ENCODE data around the gene TSN. TPM values are rescaled to one million over a fixed set of nuclear protein-coding genes. Genes with fewer than 3 reads are reported as not detected.

The TSN gene
- total and polyA plus RNA-seq, 3 donors from 2014 or later, result 63.5 to 111 (median 104) TPM

DNA sequence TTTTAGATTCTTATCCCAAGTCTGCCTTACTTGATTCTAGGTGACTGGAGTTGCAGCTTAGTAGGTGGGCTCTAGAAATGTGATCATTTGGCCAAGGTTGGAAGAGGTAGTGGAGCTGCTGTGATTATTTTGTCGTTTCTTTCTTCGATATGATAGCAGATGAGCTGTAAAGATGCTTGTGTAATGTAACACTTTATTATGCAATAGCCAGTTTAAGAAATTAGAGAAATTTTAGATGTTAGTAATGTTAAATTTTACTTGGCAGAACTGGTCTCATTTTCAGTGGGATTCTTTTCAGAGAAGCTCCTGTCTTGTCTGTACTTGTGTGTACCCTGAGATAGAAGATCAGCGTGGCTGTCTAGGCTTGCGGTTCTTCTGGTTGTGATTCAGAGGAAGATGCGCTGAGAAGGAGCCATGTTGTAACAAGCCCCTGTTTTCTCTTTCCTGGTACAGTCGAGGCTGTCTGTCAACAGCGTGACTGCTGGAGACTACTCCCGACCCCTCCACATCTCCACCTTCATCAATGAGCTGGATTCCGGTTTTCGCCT is 9.3 kb downstream of the TSN start:
- no peaks in the 10 kb centered on the region for H3K9me3 ChIP-seq
- H3K4me3 ChIP-seq, result no peak overlapping the region
- intact Hi-C loops (cut with DNase I; ENCODE audit: low total_unique reads), result no loop called here
- no peaks in the 10 kb centered on the region for H3K4me1 ChIP-seq
- H3K27ac ChIP-seq, result no peak overlapping the region
- DNase-seq, result no peak
- 88 to 94% methylated on average over 10 of the region's 10 CpGs for WGBS, 2 donors
- no peak for TF ChIP-seq POLR2A (IDR thresholded peaks at IDR 0.05)
- TF ChIP-seq, protein P1, sequence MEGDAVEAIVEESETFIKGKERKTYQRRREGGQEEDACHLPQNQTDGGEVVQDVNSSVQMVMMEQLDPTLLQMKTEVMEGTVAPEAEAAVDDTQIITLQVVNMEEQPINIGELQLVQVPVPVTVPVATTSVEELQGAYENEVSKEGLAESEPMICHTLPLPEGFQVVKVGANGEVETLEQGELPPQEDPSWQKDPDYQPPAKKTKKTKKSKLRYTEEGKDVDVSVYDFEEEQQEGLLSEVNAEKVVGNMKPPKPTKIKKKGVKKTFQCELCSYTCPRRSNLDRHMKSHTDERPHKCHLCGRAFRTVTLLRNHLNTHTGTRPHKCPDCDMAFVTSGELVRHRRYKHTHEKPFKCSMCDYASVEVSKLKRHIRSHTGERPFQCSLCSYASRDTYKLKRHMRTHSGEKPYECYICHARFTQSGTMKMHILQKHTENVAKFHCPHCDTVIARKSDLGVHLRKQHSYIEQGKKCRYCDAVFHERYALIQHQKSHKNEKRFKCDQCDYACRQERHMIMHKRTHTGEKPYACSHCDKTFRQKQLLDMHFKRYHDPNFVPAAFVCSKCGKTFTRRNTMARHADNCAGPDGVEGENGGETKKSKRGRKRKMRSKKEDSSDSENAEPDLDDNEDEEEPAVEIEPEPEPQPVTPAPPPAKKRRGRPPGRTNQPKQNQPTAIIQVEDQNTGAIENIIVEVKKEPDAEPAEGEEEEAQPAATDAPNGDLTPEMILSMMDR (IDR thresholded peaks at IDR 0.05), result no peak
- no peaks in the 10 kb centered on the region for H3K36me3 ChIP-seq (ENCODE audit: low read depth, missing control alignments)
- no peaks in the 10 kb centered on the region for H3K27me3 ChIP-seq

DNA sequence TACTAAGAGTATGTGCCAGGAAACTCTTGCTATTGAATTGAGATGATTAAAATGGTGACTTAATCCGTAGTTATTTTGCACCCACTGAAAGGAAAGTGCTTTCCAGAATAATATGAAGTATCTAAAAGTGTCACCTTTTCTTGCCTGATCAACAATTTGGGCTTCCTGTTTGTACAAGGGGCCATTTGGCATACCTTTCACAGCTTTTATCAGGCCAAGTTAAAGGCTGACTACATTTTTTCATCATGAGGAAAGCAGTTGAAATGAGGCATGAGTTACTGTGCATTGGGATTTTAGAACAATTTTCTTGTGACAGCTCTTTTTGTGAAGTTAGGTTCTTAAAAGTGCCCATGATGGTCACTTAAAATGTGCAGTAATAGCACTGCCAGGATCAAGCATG is 11.2 kb downstream of the TSN start:
- H3K27ac ChIP-seq, result no peak overlapping the region

DNA sequence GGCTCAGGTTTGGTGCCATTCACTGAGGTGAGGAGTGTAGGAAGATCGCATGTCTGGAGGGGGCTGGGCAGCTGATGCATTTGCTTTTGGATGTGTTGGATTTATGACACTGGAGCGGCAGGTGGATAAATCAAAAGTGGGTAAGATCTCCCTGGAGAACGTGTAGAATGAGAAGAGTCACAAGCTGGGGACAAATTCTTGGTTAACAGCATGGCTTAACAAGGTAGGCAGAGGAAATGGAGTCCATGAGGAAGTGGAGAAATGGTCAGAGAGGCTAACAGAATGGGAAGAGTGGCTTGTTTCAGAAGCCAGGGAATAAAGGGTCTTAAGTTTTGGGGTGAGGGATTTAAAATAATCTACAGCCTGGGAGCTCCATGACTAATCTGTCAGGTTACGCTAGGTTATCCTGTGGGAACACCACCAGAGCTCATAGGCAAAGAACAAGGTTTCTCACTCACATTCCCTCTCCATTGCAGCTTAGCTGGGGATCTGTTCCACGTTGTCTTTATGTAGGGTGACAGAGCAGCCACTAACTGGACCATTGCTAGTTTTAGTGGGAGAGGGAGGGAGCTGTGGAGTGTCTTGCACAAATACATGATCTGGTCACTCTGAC is 12.8 kb downstream of the TSN start:
- no peak overlapping the region for H3K27ac ChIP-seq
- H3K27me3 ChIP-seq, result no peaks in the 10 kb centered on the region
- intact Hi-C loops (cut with DNase I; ENCODE audit: low total_unique reads), result no loop called here
- H3K9me3 ChIP-seq, result no peaks in the 10 kb centered on the region
- H3K4me3 ChIP-seq, result no peak overlapping the region
- H3K4me1 ChIP-seq, result no peaks in the 10 kb centered on the region
- 73 to 79% methylated on average over 5 of the region's 5 CpGs for WGBS, 2 donors
- DNase-seq, result no peak
- no peaks in the 10 kb centered on the region for H3K36me3 ChIP-seq (ENCODE audit: low read depth, missing control alignments)
- TF ChIP-seq POLR2A (IDR thresholded peaks at IDR 0.05), result no peak
- TF ChIP-seq, protein P1 (IDR thresholded peaks at IDR 0.05), result no peak

More for the DNA sequence above, 11.2 kb downstream of the TSN start:
- Histone ChIP-seq H3K36me3 (ENCODE audit: low read depth, missing control alignments) (no peaks in the 10 kb centered on the region), H3K9me3 (no peaks in the 10 kb centered on the region), H3K4me1 (no peaks in the 10 kb centered on the region), H3K27me3 (no peaks in the 10 kb centered on the region), H3K4me3 (no peak overlapping the region)
- no peak for DNase-seq
- TF ChIP-seq POLR2A (IDR thresholded peaks at IDR 0.05), result no peak
- TF ChIP-seq, protein P1 (IDR thresholded peaks at IDR 0.05), result no peak
- intact Hi-C loops (cut with DNase I; ENCODE audit: low total_unique reads), result no loop called here
- 86 to 100% methylated on average over 1 of the region's 1 CpG for WGBS, 2 donors

DNA sequence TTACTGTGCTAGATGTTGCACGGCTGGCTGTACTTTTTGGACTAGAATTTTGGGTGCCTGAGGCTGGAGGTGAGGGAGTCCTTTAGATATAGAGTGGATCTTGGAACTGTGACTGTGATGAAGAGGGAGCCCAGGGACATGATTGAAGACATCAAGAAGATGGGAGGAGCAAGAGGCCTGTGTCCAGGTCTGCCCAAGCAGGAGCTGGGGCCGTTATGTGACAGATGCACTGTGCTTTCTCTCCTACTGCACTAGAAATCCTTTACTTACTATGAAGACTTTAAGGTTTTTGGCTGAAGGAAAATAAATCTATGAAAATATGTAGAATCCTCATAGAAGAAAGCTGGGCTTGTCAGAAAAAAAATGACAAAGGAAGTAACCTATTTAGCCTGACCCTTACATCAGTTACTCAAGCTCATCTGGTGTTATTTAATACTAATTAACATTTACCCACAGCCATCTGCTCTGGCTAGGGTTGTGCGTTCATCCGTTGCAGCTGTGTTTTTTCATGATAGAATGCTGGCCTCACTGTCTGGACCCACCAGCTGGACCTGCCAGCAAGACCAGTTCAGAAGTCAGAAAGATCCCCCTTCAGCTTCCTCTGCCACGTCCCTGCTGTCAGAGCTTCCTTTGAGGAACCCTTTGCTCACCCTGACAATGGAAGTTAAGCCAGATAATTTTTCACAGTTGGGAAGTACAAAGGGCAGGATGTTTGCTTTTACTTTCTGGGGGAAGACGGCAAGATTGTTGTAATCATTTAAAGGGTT is 16.7 kb downstream of the TSN start:
- Histone ChIP-seq H3K27ac (no peak overlapping the region), H3K27me3 (no peaks in the 10 kb centered on the region), H3K4me3 (no peak overlapping the region), H3K9me3 (no peaks in the 10 kb centered on the region), H3K36me3 (ENCODE audit: low read depth, missing control alignments) (no peaks in the 10 kb centered on the region), H3K4me1 (no peaks in the 10 kb centered on the region)
- intact Hi-C loops (cut with DNase I; ENCODE audit: low total_unique reads), result no loop called here
- 58 to 64% methylated on average over 6 of the region's 6 CpGs for WGBS, 2 donors
- TF ChIP-seq, protein P1 (IDR thresholded peaks at IDR 0.05), result no peak
- TF ChIP-seq POLR2A (IDR thresholded peaks at IDR 0.05), result no peak
- DNase-seq, result no peak
